Activated T-cell treated with anti-CD3 and anti-CD28 coated beads, Interleukin-2, amount 50 U/mL, for 48 hours (primary cell): Measurements from ENCODE around the gene IGDCC3.

Experiments used
- DNase-seq, 2 experiments: peaks; one replicate each; pipeline ENCODE4 v3.0.0-alpha.2; 2020

IGDCC3 gene

GRCh38 chr15:65386376-65386775 is 8.6 kb upstream of the IGDCC3 start:
- DNase-seq = no peak

- DNase-seq = no peak
Observed at GRCh38 chr15:65385870-65386258, 8.1 kb upstream of the IGDCC3 start.

GRCh38 chr15:65384895-65385869 is 7.4 kb upstream of the IGDCC3 start:
- peak; percentile 90 for DNase-seq

GRCh38 chr15:65384505-65384894 is 6.7 kb upstream of the IGDCC3 start:
- DNase-seq = no peak

GRCh38 chr15:65383991-65384390 is 6.2 kb upstream of the IGDCC3 start:
- no peak for DNase-seq

- DNase-seq = no peak
Observed at GRCh38 chr15:65383456-65383855, 5.7 kb upstream of the IGDCC3 start.

- no peak for DNase-seq
Observed at GRCh38 chr15:65382921-65383320, 5.1 kb upstream of the IGDCC3 start.

- no peak for DNase-seq
Observed at GRCh38 chr15:65382146-65382491, 4.3 kb upstream of the IGDCC3 start.

GRCh38 chr15:65381445-65382145 is 3.8 kb upstream of the IGDCC3 start:
- no peak for DNase-seq

GRCh38 chr15:65379986-65380385 is 2.2 kb upstream of the IGDCC3 start:
- DNase-seq = no peak

- DNase-seq = no peak
Observed at GRCh38 chr15:65377105-65377975, 462 bp downstream of the IGDCC3 start.

GRCh38 chr15:65376767-65377104 is 1.1 kb downstream of the IGDCC3 start:
- peak in 1 of 2 experiments; percentile 34 for DNase-seq

GRCh38 chr15:65375871-65376607 is 1.8 kb downstream of the IGDCC3 start:
- no peak for DNase-seq

GRCh38 chr15:65374821-65375401 is 2.9 kb downstream of the IGDCC3 start:
- DNase-seq = no peak

GRCh38 chr15:65374334-65374733 is 3.5 kb downstream of the IGDCC3 start:
- no peak for DNase-seq

- no peak for DNase-seq
Observed at GRCh38 chr15:65373163-65373651, 4.6 kb downstream of the IGDCC3 start.

- no peak for DNase-seq
Observed at GRCh38 chr15:65372787-65373067, 5.1 kb downstream of the IGDCC3 start.

GRCh38 chr15:65371976-65372786 is 5.6 kb downstream of the IGDCC3 start:
- DNase-seq = no peak

- DNase-seq = no peak
Observed at GRCh38 chr15:65370885-65371284, 6.9 kb downstream of the IGDCC3 start.

GRCh38 chr15:65369651-65370050 is 8.2 kb downstream of the IGDCC3 start:
- DNase-seq = no peak

GRCh38 chr15:65369212-65369547 is 8.6 kb downstream of the IGDCC3 start:
- DNase-seq = no peak
